Fibroblast of mammary gland (primary cell): ENCODE data around the gene UBE2D1.

Experiments
- DNase-seq: peaks from one replicate; pipeline ENCODE4 v3.0.0-alpha.2; 2010; ENCODE audit warnings: low read depth
- H3K4me3 ChIP-seq: 2 replicates; pipeline ENCODE4 v1.5.1; 2011; ENCODE audit warnings: low read depth, mild to moderate bottlenecking, low read length, moderate library complexity; ENCODE audit not compliant: control insufficient read depth
- TF ChIP-seq, protein P1 (sequence below): conservative IDR thresholded peaks from 2 replicates; pipeline ENCODE4 v1.5.1; 2011; ENCODE audit warnings: low read depth, low read length, inconsistent platforms; ENCODE audit not compliant: control insufficient read depth, insufficient read depth

UBE2D1 gene

DNA sequence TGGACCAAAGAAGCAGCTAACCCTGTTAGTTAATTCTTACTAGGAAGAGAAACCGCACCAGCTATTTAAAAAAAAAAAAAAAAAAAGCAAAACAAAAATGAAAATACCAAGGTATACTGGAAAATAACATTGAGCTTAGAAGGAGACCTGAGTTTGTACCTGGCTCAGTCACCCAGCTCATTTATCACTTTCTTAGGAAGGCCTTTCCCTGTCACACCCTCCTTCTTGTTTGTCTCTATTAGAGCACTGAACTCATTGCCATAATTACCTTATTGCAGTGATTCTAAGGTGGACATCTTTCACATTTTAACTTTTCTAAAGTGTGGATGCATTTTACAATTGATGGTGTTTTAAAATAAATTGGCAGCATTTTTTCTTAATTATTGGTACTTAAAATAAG is 24.1 kb downstream of the UBE2D1 start:
- no peak overlapping the region for H3K4me3 ChIP-seq
- TF ChIP-seq, protein P1, sequence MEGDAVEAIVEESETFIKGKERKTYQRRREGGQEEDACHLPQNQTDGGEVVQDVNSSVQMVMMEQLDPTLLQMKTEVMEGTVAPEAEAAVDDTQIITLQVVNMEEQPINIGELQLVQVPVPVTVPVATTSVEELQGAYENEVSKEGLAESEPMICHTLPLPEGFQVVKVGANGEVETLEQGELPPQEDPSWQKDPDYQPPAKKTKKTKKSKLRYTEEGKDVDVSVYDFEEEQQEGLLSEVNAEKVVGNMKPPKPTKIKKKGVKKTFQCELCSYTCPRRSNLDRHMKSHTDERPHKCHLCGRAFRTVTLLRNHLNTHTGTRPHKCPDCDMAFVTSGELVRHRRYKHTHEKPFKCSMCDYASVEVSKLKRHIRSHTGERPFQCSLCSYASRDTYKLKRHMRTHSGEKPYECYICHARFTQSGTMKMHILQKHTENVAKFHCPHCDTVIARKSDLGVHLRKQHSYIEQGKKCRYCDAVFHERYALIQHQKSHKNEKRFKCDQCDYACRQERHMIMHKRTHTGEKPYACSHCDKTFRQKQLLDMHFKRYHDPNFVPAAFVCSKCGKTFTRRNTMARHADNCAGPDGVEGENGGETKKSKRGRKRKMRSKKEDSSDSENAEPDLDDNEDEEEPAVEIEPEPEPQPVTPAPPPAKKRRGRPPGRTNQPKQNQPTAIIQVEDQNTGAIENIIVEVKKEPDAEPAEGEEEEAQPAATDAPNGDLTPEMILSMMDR, result no peak
- DNase-seq, result no peak

DNA sequence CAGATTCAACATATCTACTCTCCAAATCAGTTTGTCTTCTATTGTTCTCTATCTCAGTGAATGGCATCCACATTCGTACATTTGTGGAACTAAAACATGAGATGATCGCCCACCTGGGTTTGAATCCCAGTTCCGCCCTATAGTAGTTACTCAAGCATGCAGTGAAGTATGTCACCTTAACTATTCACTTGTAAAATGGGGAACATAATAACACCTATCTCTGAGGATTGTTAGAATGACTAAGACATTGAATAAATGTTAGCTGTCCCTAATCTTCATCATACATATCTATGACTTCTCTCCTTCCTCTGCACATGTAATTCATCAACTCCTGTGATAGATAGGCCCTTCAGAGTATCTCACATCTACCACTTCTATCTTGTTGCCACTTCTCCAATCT is 24.7 kb downstream of the UBE2D1 start:
- TF ChIP-seq, protein P1, result no peak

DNA sequence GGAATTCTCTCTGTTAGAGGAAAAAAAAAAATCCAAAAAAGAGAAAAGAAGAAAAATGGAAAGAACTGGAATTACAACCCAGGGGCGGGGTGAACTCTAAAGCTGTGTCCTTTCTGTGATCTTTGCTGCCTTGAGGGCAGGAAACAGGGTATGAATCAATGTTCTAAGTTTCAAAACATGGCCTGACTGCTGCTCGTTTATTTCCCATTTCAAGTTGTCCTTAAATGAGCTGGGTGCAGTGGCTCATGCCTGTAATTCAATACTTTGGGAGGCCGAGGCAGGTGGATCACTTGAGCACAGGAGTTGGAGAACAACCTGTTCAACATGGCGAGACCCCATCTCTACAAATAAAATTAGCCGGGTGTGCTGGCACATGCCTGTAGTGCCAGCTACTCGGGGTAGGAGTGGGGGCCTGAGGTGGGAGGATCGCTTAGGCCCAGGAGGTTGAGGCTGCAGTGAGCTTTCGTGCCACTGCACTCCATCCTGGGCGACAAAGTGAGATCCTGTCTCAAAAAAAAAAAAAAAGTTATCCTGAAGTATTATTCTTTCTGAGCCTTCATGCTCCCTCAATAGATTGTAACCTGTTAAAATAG is 25.7 kb downstream of the UBE2D1 start:
- DNase-seq, result no peak

More for the DNA sequence above, 24.7 kb downstream of the UBE2D1 start:
- no peak for DNase-seq
- H3K4me3 ChIP-seq, result no peak overlapping the region

DNA sequence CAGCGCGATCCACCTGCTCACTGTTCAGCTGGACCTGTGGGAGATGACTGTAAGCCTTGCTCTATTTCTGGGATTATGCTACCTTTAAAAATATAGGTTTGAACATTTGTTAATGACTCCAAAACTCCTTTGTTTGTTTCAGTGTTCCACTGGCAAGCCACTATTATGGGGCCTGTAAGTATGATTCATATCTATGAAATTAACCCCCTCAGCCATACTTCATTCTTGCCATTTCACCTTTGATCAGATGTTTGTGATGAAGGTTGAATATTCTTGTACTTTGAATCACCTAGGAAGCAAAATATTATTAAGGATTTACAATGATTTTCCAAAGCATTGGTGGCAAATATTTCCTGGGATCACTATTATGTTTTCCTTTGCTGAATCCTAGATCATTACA is 26.5 kb downstream of the UBE2D1 start:
- TF ChIP-seq, protein P1, result no peak
- no peak for DNase-seq
- no peak overlapping the region for H3K4me3 ChIP-seq

More for the DNA sequence above, 25.7 kb downstream of the UBE2D1 start:
- H3K4me3 ChIP-seq, result no peak overlapping the region
- TF ChIP-seq, protein P1, result no peak

DNA sequence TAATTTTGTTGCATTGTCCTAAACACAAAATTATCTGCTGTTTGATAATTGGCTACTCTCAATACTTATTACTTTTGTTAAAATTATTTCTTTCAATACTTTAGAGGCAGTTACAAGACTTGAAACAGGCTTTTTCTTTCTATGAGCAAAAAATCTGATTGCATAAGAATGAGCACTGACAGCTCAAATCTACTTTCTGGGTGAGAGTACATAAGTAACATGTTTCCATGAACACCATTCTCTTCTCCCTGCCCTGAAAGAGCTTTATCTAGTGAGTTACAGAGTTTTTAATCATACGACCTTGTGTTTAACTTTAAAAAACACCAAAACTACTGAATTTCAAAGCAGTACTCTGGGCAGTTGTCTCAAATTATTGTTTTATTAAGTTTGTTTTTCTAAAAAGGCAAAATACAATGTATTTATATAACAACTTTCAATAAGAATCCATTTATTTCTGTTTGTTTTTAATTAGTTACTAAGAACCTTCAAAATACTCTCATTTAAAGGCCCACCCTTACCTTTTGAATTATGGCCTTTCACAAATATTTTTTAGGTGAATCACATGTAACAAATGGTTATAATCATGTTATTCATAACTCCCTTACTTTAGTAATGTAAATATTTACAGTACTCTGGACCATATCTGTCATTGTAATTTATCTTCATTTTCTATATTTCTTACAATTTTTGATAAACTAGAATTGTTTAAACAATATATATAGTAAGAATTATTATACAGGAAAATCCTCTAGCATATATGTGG is 27.4 kb downstream of the UBE2D1 start:
- TF ChIP-seq, protein P1, result no peak
- H3K4me3 ChIP-seq, result no peak overlapping the region
- peak; percentile 12 for DNase-seq

DNA sequence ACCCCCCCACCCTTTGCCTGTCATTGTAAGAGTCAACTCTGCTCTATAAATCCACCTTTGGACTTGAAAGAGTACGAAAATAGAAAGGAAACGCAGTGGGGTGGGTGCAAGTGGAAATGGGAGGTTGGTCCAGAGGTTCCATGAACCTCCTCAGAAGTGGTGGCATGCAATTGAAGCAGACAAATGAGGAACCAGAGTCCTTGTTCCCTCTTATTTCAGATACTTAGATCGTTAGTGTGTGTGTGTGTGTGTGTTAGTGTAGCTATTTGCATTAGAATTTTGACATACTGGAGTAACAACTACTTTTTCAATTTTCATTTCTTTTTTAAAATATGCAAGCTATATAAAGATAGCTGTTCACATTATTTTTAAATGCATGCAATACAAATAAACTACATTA is 32.3 kb downstream of the UBE2D1 start:
- no peak overlapping the region for H3K4me3 ChIP-seq
- TF ChIP-seq, protein P1, result no peak
- no peak for DNase-seq

DNA sequence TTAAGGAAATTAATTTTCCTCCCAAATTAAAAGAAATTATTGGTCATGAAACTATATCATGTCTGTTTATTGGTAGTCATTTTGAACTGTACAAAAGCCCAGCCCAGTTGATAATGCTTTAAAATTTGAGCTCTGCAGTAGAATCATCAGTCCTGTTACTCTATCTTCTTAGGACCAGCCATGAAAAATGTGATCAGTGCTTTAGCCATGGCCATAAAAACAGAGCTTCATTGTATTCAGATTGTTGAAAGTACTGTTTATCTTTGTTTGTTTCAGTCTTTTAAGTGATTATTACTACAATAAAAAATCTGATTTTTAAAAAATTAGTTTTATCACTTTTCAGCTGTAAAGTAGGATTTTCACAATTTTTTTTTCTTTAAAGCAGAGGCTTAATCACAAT is 36.7 kb downstream of the UBE2D1 start:
- TF ChIP-seq, protein P1, result no peak
- no peak overlapping the region for H3K4me3 ChIP-seq
- DNase-seq, result no peak
